C4-2B (cell line): ENCODE measurements around the gene MYLIP.

Experiments
- H3K27ac ChIP-seq: fragments of 450-650 bp; 2 replicates; pipeline ENCODE4 v1.5.1; 2017
- ZFX ChIP-seq: fragments of 450-650 bp; IDR thresholded peaks from 2 replicates; pipeline ENCODE4 v1.6.1; 2017
- TF ChIP-seq, protein P1 (sequence below): fragments of 450-650 bp; conservative IDR thresholded peaks from 2 replicates; pipeline ENCODE4 v1.5.1; 2017; ENCODE audit warnings: mild to moderate bottlenecking

The MYLIP gene

DNA sequence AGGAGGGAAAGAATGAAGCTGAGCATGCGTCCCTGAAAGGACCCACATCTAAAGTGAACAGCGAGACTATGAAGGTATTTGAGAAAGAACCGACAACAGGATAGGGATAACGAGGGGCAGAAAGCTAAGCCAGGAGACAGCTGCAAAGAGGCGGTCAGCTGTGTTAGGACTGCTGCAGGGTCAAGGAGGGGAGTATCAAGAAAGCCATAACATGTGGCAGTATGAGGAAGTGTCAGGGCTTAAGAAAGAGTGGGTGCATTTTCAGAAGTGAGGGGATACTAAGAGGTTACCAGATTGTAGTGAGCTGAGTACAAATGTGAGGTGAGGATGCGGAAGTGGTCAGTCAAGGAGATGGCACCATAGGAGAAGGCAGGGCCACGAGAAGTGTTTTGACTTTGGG, 21.2 kb downstream of the MYLIP start:
- H3K27ac ChIP-seq: no peak overlapping the region
- no peak for TF ChIP-seq ZFX
- TF ChIP-seq, protein P1, sequence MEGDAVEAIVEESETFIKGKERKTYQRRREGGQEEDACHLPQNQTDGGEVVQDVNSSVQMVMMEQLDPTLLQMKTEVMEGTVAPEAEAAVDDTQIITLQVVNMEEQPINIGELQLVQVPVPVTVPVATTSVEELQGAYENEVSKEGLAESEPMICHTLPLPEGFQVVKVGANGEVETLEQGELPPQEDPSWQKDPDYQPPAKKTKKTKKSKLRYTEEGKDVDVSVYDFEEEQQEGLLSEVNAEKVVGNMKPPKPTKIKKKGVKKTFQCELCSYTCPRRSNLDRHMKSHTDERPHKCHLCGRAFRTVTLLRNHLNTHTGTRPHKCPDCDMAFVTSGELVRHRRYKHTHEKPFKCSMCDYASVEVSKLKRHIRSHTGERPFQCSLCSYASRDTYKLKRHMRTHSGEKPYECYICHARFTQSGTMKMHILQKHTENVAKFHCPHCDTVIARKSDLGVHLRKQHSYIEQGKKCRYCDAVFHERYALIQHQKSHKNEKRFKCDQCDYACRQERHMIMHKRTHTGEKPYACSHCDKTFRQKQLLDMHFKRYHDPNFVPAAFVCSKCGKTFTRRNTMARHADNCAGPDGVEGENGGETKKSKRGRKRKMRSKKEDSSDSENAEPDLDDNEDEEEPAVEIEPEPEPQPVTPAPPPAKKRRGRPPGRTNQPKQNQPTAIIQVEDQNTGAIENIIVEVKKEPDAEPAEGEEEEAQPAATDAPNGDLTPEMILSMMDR: no peak

DNA sequence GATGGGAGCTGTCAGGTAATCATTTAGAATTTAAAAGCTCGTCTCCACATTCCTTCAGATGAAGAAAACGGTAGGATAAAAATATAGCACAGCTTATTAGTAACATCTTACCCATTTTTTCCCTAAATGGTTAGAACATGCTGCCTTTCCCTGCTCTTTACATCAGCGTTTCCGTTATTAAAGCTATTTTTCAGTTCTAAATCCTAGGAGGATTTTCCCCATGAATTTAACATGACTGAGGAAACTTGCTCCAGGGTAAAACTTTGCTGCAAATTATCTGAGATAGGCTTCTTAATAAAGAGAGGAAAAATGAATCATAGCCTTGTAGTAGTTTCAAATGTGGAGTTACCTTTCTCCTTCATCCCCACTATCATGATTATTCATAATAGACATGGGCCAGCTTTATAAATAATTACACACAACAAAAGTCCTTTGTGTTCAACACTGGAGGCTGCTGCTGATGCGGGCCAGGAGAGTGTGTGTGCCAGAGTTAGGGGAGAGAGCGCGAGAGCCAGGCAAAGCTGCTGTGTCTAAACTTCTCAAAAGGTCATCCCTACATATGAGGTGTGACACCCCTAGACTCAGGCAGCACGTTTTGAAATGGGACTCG, 24.4 kb downstream of the MYLIP start:
- no peak for TF ChIP-seq ZFX
- TF ChIP-seq, protein P1: no peak
- H3K27ac ChIP-seq: no peak overlapping the region

DNA sequence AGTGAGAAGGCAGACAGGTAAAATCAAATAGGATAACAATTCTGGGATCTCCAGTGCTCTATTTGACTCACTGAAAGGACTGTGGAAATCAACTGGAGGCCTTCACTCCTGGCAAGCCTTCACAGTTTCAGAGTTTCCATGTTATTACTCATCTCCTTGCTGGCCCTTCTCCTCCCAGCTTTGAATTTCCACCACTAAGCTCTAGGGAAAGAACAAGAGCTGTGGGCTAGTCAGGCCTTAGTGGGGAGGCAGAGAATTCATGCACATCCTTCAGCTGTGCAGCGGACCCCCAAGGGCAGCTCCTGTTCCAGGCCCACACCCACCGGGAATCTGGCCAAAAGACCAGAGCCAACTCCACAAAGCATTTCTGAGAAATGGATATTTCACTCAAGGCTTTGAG, 26.0 kb downstream of the MYLIP start:
- no peak overlapping the region for H3K27ac ChIP-seq
- TF ChIP-seq, protein P1: no peak
- no peak for TF ChIP-seq ZFX

DNA sequence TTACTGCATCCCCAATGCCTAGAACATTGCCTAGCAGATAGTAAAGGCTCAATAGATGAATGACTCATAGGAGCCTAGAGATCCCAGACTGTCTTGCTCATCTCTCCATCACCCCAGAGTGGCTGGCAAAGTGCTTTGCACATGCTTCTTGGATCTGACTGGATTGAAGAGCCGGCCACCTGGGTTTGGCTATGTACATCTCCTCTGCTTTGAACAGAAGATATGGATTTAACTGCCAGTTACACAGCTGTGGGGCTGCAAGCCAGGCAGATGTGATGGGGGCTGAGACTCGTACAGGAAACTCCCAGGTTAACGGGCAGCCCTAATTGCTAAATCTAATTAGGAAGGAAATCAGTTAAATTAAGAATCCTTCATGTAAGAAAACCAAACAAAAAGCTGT, 28.6 kb downstream of the MYLIP start:
- TF ChIP-seq ZFX: no peak
- TF ChIP-seq, protein P1: no peak
- H3K27ac ChIP-seq: no peak overlapping the region

DNA sequence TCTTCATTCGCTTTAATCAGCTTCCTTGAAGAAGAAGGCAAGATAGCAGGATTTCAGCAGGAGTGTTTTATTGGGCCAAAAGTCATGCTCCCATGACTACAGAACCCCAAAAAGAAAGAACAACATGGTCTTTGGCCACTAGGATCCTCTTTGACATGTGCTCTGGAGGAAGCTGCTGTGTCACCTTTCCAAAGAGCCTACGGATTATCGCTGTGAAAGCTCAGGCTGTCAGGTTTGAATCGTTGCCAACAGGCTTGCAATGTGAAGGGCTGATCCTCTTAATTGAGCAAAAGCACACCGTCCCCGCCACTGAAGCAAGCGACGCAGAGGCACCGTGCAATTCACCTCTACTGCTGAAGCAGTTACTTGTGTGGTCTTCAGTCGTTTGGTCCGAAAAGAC, 29.0 kb downstream of the MYLIP start:
- H3K27ac ChIP-seq: no peak overlapping the region

DNA sequence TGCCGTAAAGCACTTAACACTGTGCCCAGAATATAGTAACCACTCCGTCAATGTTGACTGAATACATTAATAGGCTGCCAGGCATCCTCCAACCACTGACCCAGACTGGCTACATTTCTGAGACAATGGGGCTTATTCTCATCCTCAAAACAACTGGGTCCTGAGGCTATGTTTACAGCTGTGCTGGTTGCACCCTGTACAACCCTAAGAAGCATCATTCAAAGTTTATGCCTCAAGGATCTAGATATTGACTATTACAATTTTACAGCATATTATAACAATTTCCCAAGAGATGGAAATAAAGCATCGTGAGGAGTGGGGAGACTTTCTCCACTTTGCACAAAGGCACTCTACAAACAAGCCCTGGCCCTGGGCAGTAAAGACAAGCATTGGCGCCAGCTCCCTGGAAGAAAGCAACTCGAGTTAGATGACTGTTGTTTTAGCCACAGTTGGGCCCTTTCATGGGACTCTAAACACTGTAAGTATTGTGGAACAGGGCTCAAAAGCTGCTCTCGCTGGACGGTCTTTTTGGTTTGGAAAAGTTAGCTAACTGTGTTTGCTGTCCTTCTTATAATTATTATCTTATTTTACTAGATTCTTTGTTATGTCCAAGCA, 30.2 kb downstream of the MYLIP start:
- TF ChIP-seq, protein P1: no peak
- TF ChIP-seq ZFX: no peak
- H3K27ac ChIP-seq: no peak overlapping the region

More for the DNA sequence above, 29.0 kb downstream of the MYLIP start:
- TF ChIP-seq ZFX: no peak
- TF ChIP-seq, protein P1: no peak

DNA sequence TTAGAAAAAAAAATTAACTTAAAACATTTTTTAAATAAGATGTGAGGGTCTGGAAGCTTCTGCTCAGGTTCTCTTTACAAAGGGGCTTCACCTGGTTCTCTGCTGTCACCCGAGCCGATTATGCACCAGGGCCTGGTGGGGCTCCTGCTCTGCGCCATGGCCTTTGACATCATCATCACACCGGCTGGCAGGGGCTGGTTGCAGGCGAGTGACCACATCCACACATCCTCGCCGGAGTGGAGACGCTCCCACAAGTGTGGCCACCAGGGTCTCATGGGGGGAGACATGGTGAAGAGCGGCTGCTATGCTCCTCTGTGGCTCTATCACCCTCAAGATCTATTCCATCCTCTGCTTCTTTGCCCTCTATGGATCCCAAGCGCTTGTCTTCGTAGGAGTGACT, 31.9 kb downstream of the MYLIP start:
- no peak for TF ChIP-seq ZFX
- TF ChIP-seq, protein P1: no peak
- H3K27ac ChIP-seq: no peak overlapping the region
